H1 (cell line): Measurements from ENCODE around the gene PGAM5. TPM values are rescaled to one million over a fixed set of nuclear protein-coding genes. Genes with fewer than 3 reads are reported as not detected.

Experiments used
- CTCF ChIA-PET: fragments of 300-600 bp; sonication (Branson Sonifier 250); formaldehyde crosslinking; loops from one replicate; lab custom pipeline; 2021; ENCODE audit not compliant: partially characterized antibody; lab: Charles Lee
- POLR2A ChIA-PET: fragments of 300-600 bp; sonication (Branson Sonifier 250); formaldehyde crosslinking; loops from one replicate; lab custom pipeline; 2021; ENCODE audit warnings: inconsistent platforms; ENCODE audit not compliant: partially characterized antibody; lab: Charles Lee
- DNase-seq, 2 experiments: peaks; one replicate each; pipeline versions ENCODE4 v3.0.0 to v3.0.0-alpha.2; 2010 to 2022; ENCODE audit warnings: low spot score in 2 of 2, low read depth in 1 of 2, mixed read lengths in 1 of 2
- FAIRE-seq: peaks from 2 replicates; lab custom pipeline; 2011; peaks lifted over from hg19 to GRCh38; lab: Jason Lieb, UNC
- H2AFZ ChIP-seq: 2 replicates; pipeline ENCODE4 v1.8.1; 2012; ENCODE audit warnings: low read length, inconsistent platforms
- H2AK5ac ChIP-seq: 2 replicates; pipeline ENCODE4 v1.6.1; 2013; ENCODE audit warnings: low read depth, low read length
- H2BK120ac ChIP-seq: replicated peaks from 2 replicates; pipeline ENCODE3; 2013; ENCODE audit warnings: low read depth, low read length, inconsistent platforms
- H2BK12ac ChIP-seq: 2 replicates; pipeline ENCODE4 v1.6.1; 2013; ENCODE audit warnings: low read depth, low read length
- H2BK15ac ChIP-seq: 2 replicates; pipeline ENCODE4 v1.6.1; 2013; ENCODE audit warnings: low read length
- H2BK20ac ChIP-seq: 2 replicates; pipeline ENCODE4 v1.6.1; 2013; ENCODE audit warnings: low read length
- H2BK5ac ChIP-seq: 2 replicates; pipeline ENCODE4 v1.6.1; 2013; ENCODE audit warnings: low read depth, low read length
- H3K14ac ChIP-seq: 2 replicates; pipeline ENCODE4 v1.6.1; 2013; ENCODE audit warnings: inconsistent platforms; ENCODE audit not compliant: insufficient read length
- H3K18ac ChIP-seq: 2 replicates; pipeline ENCODE4 v1.6.1; 2013; ENCODE audit warnings: low read length; ENCODE audit errors: extremely low read depth
- H3K23ac ChIP-seq: 2 replicates; pipeline ENCODE4 v1.6.1; 2013; ENCODE audit warnings: inconsistent platforms; ENCODE audit not compliant: insufficient read length
- H3K23me2 ChIP-seq: 2 replicates; pipeline ENCODE4 v1.6.1; 2013; ENCODE audit warnings: low read depth, low read length
- H3K27ac ChIP-seq: 2 replicates; pipeline ENCODE4 v1.6.1; 2011; ENCODE audit warnings: low read depth, low read length, inconsistent platforms
- H3K27me3 ChIP-seq, 4 experiments: replicated peaks in 1 of 4; 1 replicate in 1 of 4; 2 replicates in 3 of 4; pipeline versions ENCODE4 v1.6.1 to v1.8.1; 2011 to 2013; ENCODE audit warnings: low read length in 3 of 4, mild to moderate bottlenecking in 3 of 4, inconsistent platforms in 2 of 4, mixed read lengths in 2 of 4, moderate library complexity in 1 of 4; ENCODE audit not compliant: control insufficient read depth in 3 of 4, insufficient read depth in 3 of 4; ENCODE audit errors: extremely low read depth in 1 of 4
- H3K36me3 ChIP-seq, 4 experiments: 2 replicates each; pipeline versions ENCODE4 v1.6.1 to v1.8.1; 2011 to 2013; ENCODE audit warnings: mild to moderate bottlenecking in 4 of 4, low read length in 3 of 4, moderate library complexity in 2 of 4, control low read depth in 1 of 4, inconsistent platforms in 1 of 4; ENCODE audit not compliant: insufficient read depth in 4 of 4, control insufficient read depth in 2 of 4
- H3K4ac ChIP-seq: replicated peaks from 2 replicates; pipeline ENCODE3; 2013; ENCODE audit warnings: low read length, low read depth, mixed read lengths, inconsistent platforms; ENCODE audit not compliant: insufficient read length
- H3K4me1 ChIP-seq, 4 experiments: replicated peaks in 1 of 4; 1 replicate in 1 of 4; 2 replicates in 3 of 4; pipeline versions ENCODE4 v1.6.1 to v1.8.1; 2011 to 2013; ENCODE audit warnings: low read length in 3 of 4, inconsistent platforms in 2 of 4, mixed read lengths in 1 of 4; ENCODE audit not compliant: insufficient read depth in 4 of 4, control insufficient read depth in 3 of 4
- H3K4me2 ChIP-seq, 2 experiments: 2 replicates each; pipeline versions ENCODE4 v1.6.1 to v1.8.1; 2011 to 2013; ENCODE audit warnings: low read depth in 2 of 2, low read length in 2 of 2, control low read depth in 1 of 2, inconsistent platforms in 1 of 2, mild to moderate bottlenecking in 1 of 2; ENCODE audit not compliant: insufficient read depth in 1 of 2
- H3K4me3 ChIP-seq, 4 experiments: fragments of 200-600, 300-600 bp in 1 of 4; sonication (generic), shearing (Covaris generic), sonication (Bioruptor Twin) in 1 of 4; 2 replicates each; pipeline versions ENCODE4 v1.5.1 to v1.8.1; 2011 to 2016; ENCODE audit warnings: low read length in 4 of 4, low read depth in 3 of 4, control low read depth in 2 of 4, inconsistent platforms in 2 of 4, mild to moderate bottlenecking in 2 of 4, mixed read lengths in 1 of 4, moderate library complexity in 1 of 4; ENCODE audit not compliant: insufficient read depth in 2 of 4; ENCODE audit errors: extremely low read depth in 1 of 4
- H3K56ac ChIP-seq: replicated peaks from 2 replicates; pipeline ENCODE3; 2013; ENCODE audit warnings: low read depth, mild to moderate bottlenecking, mixed read lengths, low read length, inconsistent platforms; ENCODE audit not compliant: insufficient read length
- H3K79me1 ChIP-seq: 2 replicates; pipeline ENCODE4 v1.6.1; 2013; ENCODE audit warnings: low read depth, low read length, control low read depth
- H3K79me2 ChIP-seq, 2 experiments: 2 replicates each; pipeline versions ENCODE4 v1.6.1 to v1.8.1; 2012 to 2013; ENCODE audit warnings: low read length in 2 of 2, mild to moderate bottlenecking in 2 of 2, inconsistent platforms in 1 of 2; ENCODE audit not compliant: insufficient read depth in 2 of 2, control insufficient read depth in 1 of 2
- H3K9ac ChIP-seq, 4 experiments: replicated peaks in 1 of 4; 1 replicate in 1 of 4; 2 replicates in 3 of 4; pipeline versions ENCODE4 v1.6.1 to v1.8.1; 2011 to 2013; ENCODE audit warnings: low read depth in 3 of 4, low read length in 3 of 4, control low read depth in 2 of 4, mild to moderate bottlenecking in 2 of 4, moderate library complexity in 2 of 4, inconsistent platforms in 1 of 4; ENCODE audit errors: extremely low read depth in 1 of 4
- H3K9me3 ChIP-seq, 2 experiments: 2 replicates each; pipeline versions ENCODE4 v1.6.1 to v1.8.1; 2012 to 2013; ENCODE audit warnings: mild to moderate bottlenecking in 2 of 2, moderate library complexity in 2 of 2, control low read depth in 1 of 2, inconsistent platforms in 1 of 2, low read depth in 1 of 2, low read length in 1 of 2, mixed read lengths in 1 of 2; ENCODE audit not compliant: insufficient read depth in 2 of 2
- H4K20me1 ChIP-seq, 2 experiments: replicated peaks in 1 of 2; 2 replicates each; pipeline versions ENCODE3 to v1.8.1; 2011 to 2013; ENCODE audit warnings: inconsistent platforms in 2 of 2, low read length in 2 of 2, mild to moderate bottlenecking in 1 of 2; ENCODE audit not compliant: insufficient read depth in 2 of 2, control insufficient read depth in 1 of 2
- H4K5ac ChIP-seq: 2 replicates; pipeline ENCODE4 v1.6.1; 2013; ENCODE audit warnings: low read length, low read depth, mixed read lengths, inconsistent platforms; ENCODE audit not compliant: insufficient read length
- H4K8ac ChIP-seq: 2 replicates; pipeline ENCODE4 v1.8.0; 2013; ENCODE audit warnings: mild to moderate bottlenecking, moderate library complexity, low read length, inconsistent platforms; ENCODE audit not compliant: insufficient read depth; ENCODE audit errors: extremely low read depth
- H4K91ac ChIP-seq: replicated peaks from 2 replicates; pipeline ENCODE3; 2013; ENCODE audit warnings: low read length, mixed read lengths, inconsistent platforms; ENCODE audit not compliant: insufficient read length
- GABPA ChIP-seq: IDR thresholded peaks from 2 replicates; pipeline ENCODE4 v1.6.1; 2011; ENCODE audit warnings: mild to moderate bottlenecking, low read length, moderate library complexity, borderline replicate concordance; ENCODE audit not compliant: insufficient read depth
- JUND ChIP-seq: IDR thresholded peaks from 2 replicates; pipeline ENCODE4 v1.6.1; 2011; ENCODE audit warnings: mild to moderate bottlenecking, improper control_type of control experiment, low read length
- POLR2A ChIP-seq, 2 experiments: IDR thresholded peaks; 1 replicate in 1 of 2; 2 replicates in 1 of 2; pipeline ENCODE4 v1.6.1; 2011; ENCODE audit warnings: low read depth in 2 of 2, low read length in 2 of 2, mild to moderate bottlenecking in 2 of 2; ENCODE audit errors: control extremely low read depth in 1 of 2
- SAP30 ChIP-seq: fragments of 300-600 bp; sonication (generic); IDR thresholded peaks from 2 replicates; pipeline ENCODE4 v1.7.1; 2012; ENCODE audit warnings: low read length, moderate library complexity, mild to moderate bottlenecking, inconsistent platforms; ENCODE audit not compliant: insufficient read depth, insufficient replicate concordance
- SP4 ChIP-seq: IDR thresholded peaks from 2 replicates; pipeline ENCODE4 v1.6.1; 2012; ENCODE audit warnings: low read length, inconsistent platforms
- WGBS, 2 experiments: shearing (Covaris generic) in 1 of 2; methylation state at CpG; one replicate each; pipeline versions ENCODE4 v1.1.6 to v1.1.7; 2013 to 2015; ENCODE audit warnings: low lambda C conversion rate in 2 of 2, mixed read lengths in 2 of 2, inconsistent platforms in 1 of 2, low coverage in 1 of 2, missing lambda C conversion rate in 1 of 2; ENCODE audit not compliant: insufficient replicate concordance in 2 of 2, insufficient coverage in 1 of 2, insufficient read length in 1 of 2; ENCODE audit errors: extremely low coverage in 1 of 2, missing lambda C conversion rate in 1 of 2; 5-methylcytosine and 5-hydroxymethylcytosine counted together
- polyA plus RNA-seq, 7 experiments: library from polyadenylated mRNA; depleted of rRNA in 3 of 7; stranded (reverse) in 5 of 7; unstranded in 2 of 7; fragments of >200 nt in 5 of 7; fragments of 200-250 nt in 2 of 7; gene quantifications; 1 replicate in 5 of 7; 2 replicates in 1 of 7; 4 replicates in 1 of 7; pipeline versions ENCODE4 v1.2.1 to v1.2.3, GENCODE V29; 2011 to 2013; ENCODE audit warnings: missing spikeins in 2 of 7, mixed read lengths in 2 of 7
- total RNA-seq: library from RNA; stranded (reverse); fragmentation: NEBNext Ultra II Directional; extraction: Animal tissue kit (Norgen Biotek cat#: 25700); gene quantifications from 2 replicates; pipeline ENCODE4 v1.2.1, GENCODE V29; 2021
- TF ChIP-seq, protein P1 (sequence below): IDR thresholded peaks from 2 replicates; pipeline ENCODE4 v1.6.1; 2011; ENCODE audit warnings: low read depth, mild to moderate bottlenecking, low read length; ENCODE audit not compliant: insufficient read depth
- TF ChIP-seq, protein P2 (sequence below): IDR thresholded peaks from 2 replicates; pipeline ENCODE4 v1.6.1; 2012; ENCODE audit warnings: low read length, inconsistent platforms

Gene PGAM5
- total and polyA plus RNA-seq, 2 of the 8 experiments (the other 6 are each of a cell fraction or from before 2014, with no cell fraction given): 66.4 to 84.0 TPM

DNA sequence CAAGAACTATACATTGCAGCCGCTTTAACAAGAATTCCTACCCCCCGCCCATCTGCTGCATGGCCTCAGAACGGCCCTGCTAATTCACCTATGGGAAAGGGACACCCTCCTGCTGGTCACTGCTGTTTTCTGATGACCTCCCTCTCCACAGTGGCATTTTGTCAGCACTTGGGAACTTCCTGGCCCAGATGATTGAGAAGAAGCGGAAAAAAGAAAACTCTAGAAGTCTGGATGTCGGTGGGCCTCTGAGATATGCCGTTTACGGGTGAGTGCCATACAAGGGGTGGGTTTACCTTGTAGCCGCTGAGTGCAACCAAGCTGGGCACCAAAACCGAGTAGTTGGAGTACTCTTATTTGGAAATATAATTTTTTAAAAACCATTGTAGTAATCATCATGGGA, 20.5 kb upstream of the PGAM5 start:
- Histone ChIP-seq H2BK5ac (no peak overlapping the region), H3K23ac (no peak overlapping the region), H3K4me2 (no peak overlapping the region; a peak in 1 of 4 replicates), H4K5ac (no peak overlapping the region), H3K56ac (no peak overlapping the region), H3K9ac (no peak overlapping the region), H3K27ac (no peak overlapping the region), H2BK12ac (no peak overlapping the region), H3K4ac (no peak overlapping the region), H4K91ac (no peak overlapping the region), H4K8ac (no peak overlapping the region), H3K79me1 (peaks cover 5% of the 10 kb centered on the region), H2BK15ac (no peak overlapping the region), H3K4me1 (peaks cover 0 to 2% (median 0%) of the 10 kb centered on the region in 4 experiments; a peak in 1 of 7 replicates), H2AK5ac (no peak overlapping the region), H3K9me3 (no peaks in the 10 kb centered on the region), H3K36me3 (peaks cover 0 to 8% (median 0%) of the 10 kb centered on the region in 4 experiments; a peak in 3 of 8 replicates), H3K14ac (no peak overlapping the region), H3K18ac (no peak overlapping the region), H2BK120ac (no peak overlapping the region), H3K4me3 (no peak overlapping the region), H3K27me3 (peaks cover 2 to 9% (median 6%) of the 10 kb centered on the region in 4 experiments; a peak in 6 of 7 replicates), H4K20me1 (peaks cover 7 to 15% of the 10 kb centered on the region in 2 experiments), H3K23me2 (no peaks in the 10 kb centered on the region; the same call in 1 of the 2 replicates), H2AFZ (no peak overlapping the region), H3K79me2 (peaks cover 10 to 21% of the 10 kb centered on the region in 2 experiments), H2BK20ac (no peak overlapping the region)
- ChIA-PET POLR2A (interaction anchor here (0.8 to 3.4 kb wide), 6 partner anchors 9 to 27 kb away, joined by 3 to 24 read pairs (median 4); partner anchors contain the start of gene PGAM5), CTCF (interaction anchor here (0.9 kb wide), 1 partner anchor 20 kb away, joined by 3 read pairs; no protein-coding TSS in a partner anchor)
- 88% methylated on average over 9 of the region's 9 CpGs; no CpG with 5 or more reads in 1 of the 2 experiments for WGBS, 2 experiments
- DNase-seq (no peak), FAIRE-seq (no peak)
- no peak for TF ChIP-seq GABPA
- no peak for TF ChIP-seq JUND
- TF ChIP-seq, protein P1, sequence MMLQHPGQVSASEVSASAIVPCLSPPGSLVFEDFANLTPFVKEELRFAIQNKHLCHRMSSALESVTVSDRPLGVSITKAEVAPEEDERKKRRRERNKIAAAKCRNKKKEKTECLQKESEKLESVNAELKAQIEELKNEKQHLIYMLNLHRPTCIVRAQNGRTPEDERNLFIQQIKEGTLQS: no peak
- TF ChIP-seq POLR2A (IDR thresholded peaks at IDR 0.05; ENCODE audit: control extremely low read depth in 1 of 2, low read depth in 2 of 2, low read length in 2 of 2): no peak
- TF ChIP-seq, protein P2, sequence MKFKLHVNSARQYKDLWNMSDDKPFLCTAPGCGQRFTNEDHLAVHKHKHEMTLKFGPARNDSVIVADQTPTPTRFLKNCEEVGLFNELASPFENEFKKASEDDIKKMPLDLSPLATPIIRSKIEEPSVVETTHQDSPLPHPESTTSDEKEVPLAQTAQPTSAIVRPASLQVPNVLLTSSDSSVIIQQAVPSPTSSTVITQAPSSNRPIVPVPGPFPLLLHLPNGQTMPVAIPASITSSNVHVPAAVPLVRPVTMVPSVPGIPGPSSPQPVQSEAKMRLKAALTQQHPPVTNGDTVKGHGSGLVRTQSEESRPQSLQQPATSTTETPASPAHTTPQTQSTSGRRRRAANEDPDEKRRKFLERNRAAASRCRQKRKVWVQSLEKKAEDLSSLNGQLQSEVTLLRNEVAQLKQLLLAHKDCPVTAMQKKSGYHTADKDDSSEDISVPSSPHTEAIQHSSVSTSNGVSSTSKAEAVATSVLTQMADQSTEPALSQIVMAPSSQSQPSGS: no peak
- no peak for TF ChIP-seq SP4
- no peak for TF ChIP-seq SAP30
